ENCODE measurements around the gene ZNF845.

ZNF845 gene

DNA sequence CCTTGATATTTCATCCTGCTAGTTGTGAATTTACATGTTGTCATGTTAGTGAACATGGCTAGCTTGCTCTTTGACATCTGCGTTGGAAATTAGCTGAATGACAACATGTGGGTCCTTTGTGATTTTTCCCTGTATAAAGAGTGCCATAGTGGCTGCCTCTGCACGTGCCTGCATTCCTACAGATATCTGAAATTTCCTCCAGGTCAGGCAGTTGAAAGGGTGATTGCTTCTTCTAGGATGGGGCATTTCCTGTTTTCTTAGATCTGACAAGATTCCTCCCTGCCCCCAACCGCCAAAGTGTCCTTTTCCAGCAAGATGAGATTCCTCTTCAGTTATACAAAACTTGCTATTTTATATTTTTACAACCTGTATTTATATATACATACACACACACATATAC is 40.7 kb downstream of the ZNF845 start:
- H3K27ac Mint-ChIP-seq: no peak overlapping the region
- H3K27me3 Mint-ChIP-seq (ENCODE audit: low read depth): no peaks in the 10 kb centered on the region
- peaks cover 2% of the 10 kb centered on the region for H3K9me3 Mint-ChIP-seq
- H3K36me3 Mint-ChIP-seq (ENCODE audit: low read depth): peaks cover 66% of the 10 kb centered on the region
- TF ChIP-seq, protein P1, sequence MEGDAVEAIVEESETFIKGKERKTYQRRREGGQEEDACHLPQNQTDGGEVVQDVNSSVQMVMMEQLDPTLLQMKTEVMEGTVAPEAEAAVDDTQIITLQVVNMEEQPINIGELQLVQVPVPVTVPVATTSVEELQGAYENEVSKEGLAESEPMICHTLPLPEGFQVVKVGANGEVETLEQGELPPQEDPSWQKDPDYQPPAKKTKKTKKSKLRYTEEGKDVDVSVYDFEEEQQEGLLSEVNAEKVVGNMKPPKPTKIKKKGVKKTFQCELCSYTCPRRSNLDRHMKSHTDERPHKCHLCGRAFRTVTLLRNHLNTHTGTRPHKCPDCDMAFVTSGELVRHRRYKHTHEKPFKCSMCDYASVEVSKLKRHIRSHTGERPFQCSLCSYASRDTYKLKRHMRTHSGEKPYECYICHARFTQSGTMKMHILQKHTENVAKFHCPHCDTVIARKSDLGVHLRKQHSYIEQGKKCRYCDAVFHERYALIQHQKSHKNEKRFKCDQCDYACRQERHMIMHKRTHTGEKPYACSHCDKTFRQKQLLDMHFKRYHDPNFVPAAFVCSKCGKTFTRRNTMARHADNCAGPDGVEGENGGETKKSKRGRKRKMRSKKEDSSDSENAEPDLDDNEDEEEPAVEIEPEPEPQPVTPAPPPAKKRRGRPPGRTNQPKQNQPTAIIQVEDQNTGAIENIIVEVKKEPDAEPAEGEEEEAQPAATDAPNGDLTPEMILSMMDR (IDR thresholded peaks at IDR 0.05; ENCODE audit: unreplicated experiment in 3 of 3): no peak
- H3K4me3 Mint-ChIP-seq: no peak overlapping the region
- no peaks in the 10 kb centered on the region for H3K4me1 Mint-ChIP-seq

DNA sequence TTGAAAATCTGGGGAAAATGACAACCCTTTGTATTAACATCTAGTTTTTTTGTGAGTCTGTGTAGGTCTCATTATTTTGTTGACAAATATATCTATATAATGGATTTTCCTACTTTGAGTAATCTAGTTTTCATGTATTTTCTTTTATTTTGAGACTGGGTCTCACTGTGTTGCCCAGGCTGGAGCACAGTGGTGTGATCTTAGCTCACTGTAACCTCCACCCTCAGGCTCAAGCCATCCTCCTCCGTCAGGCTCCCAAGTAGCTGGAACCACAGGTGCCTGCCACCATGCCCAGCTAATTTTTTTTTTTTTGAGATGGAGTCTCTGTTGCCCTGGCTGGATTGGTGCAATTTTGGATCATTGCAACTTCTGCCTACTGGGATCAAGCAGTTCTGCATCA is 41.2 kb downstream of the ZNF845 start:
- no peaks in the 10 kb centered on the region for H3K27me3 Mint-ChIP-seq (ENCODE audit: low read depth)
- no peak overlapping the region for H3K27ac Mint-ChIP-seq
- TF ChIP-seq, protein P1 (IDR thresholded peaks at IDR 0.05; ENCODE audit: unreplicated experiment in 3 of 3): no peak
- H3K9me3 Mint-ChIP-seq: peaks cover 4% of the 10 kb centered on the region
- H3K4me1 Mint-ChIP-seq: no peaks in the 10 kb centered on the region
- H3K4me3 Mint-ChIP-seq: no peak overlapping the region
- peaks cover 70% of the 10 kb centered on the region for H3K36me3 Mint-ChIP-seq (ENCODE audit: low read depth)

DNA sequence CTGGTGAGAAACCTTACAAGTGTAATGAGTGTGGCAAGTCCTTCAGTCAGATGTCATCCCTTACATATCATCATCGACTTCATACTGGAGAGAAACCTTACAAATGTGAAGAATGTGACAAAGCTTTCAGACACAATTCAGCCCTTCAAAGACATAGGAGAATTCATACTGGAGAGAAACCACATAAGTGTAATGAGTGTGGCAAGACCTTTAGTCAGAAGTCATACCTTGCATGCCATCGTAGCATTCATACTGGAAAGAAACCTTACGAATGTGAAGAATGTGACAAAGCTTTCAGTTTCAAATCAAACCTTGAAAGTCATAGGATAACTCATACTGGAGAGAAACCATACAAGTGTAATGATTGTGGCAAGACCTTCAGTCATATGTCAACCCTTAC is 47.8 kb downstream of the ZNF845 start:
- Mint-ChIP-seq H3K27me3 (ENCODE audit: low read depth) (no peaks in the 10 kb centered on the region), H3K27ac (no peak overlapping the region), H3K4me1 (no peaks in the 10 kb centered on the region), H3K4me3 (no peak overlapping the region), H3K36me3 (ENCODE audit: low read depth) (peaks cover 97% of the 10 kb centered on the region), H3K9me3 (peaks cover 54% of the 10 kb centered on the region)
- TF ChIP-seq, protein P1 (IDR thresholded peaks at IDR 0.05; ENCODE audit: unreplicated experiment in 3 of 3): no peak

DNA sequence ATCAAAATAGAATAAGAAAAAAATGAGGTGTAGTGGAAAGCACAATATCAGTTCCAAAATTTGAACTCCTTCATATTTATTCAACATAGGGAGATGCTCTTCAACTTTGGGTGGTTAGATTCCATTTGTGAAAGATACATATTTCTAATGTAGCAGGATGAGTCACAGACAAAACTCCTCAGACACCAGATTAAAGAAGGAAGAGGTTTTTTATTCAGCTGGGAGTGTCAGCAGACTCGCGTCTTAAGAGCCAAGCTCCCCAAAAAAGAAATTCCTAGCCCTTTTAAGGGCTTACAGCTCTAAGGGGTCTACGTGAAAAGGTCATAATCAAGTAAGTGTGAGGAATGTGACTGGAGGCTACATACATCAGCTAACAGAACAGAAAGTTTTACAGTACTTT is 54.6 kb downstream of the ZNF845 start:
- peaks cover 39% of the 10 kb centered on the region for H3K9me3 Mint-ChIP-seq
- peaks cover 13% of the 10 kb centered on the region for H3K4me1 Mint-ChIP-seq
- H3K36me3 Mint-ChIP-seq (ENCODE audit: low read depth): peaks cover 48% of the 10 kb centered on the region
- no peaks in the 10 kb centered on the region for H3K27me3 Mint-ChIP-seq (ENCODE audit: low read depth)
- no peak overlapping the region for H3K4me3 Mint-ChIP-seq
- TF ChIP-seq, protein P1 (IDR thresholded peaks at IDR 0.05; ENCODE audit: unreplicated experiment in 3 of 3): no peak
- peak overlapping the region in 2 of 3 experiments; percentile 5 to 59 for H3K27ac Mint-ChIP-seq

DNA sequence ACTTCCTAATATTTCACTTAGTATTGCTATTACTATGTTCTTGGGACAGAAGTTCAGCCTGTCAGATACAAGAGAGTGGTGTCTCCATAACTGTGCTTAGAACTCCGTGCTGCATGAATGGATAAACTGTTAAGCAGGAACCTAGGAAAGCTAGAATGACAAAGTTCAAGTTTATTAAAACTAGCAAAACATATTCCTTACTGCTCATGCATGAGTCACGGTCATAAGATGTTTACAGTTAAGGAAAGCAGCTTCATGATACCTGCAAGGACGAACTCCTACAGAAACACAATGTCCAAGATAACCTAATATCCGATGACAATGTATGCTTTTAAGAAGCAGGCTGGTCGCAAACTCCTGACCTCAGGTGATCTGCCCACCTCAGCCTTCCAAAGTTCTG is 55.4 kb downstream of the ZNF845 start:
- Mint-ChIP-seq H3K36me3 (ENCODE audit: low read depth) (peaks cover 40% of the 10 kb centered on the region), H3K4me1 (peaks cover 13% of the 10 kb centered on the region), H3K4me3 (no peak overlapping the region), H3K27ac (peak overlapping the region in 2 of 3 experiments; percentile 86 to 94), H3K9me3 (peaks cover 33% of the 10 kb centered on the region), H3K27me3 (ENCODE audit: low read depth) (no peaks in the 10 kb centered on the region)
- TF ChIP-seq, protein P1 (IDR thresholded peaks at IDR 0.05; ENCODE audit: unreplicated experiment in 3 of 3): no peak

DNA sequence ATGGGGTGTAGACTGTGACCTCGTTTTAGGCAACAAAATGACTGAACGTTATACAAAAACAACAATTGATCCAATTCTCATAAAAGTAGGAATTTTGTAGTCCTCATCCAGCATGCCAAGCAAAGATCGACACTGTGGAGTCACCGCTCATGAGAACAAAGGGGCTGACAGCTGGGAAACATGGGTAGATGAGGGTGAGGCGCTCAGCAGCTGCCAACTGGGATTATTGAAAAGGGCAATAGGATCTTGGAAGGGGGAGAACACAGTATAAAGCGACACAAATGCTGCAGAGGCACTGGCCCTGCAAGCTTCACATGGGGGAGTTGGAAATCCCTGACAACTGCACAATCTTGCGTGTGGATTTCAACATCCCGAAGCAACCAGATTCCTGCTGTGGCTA is 56.0 kb downstream of the ZNF845 start:
- TF ChIP-seq, protein P1 (IDR thresholded peaks at IDR 0.05; ENCODE audit: unreplicated experiment in 3 of 3): no peak
- Mint-ChIP-seq H3K36me3 (ENCODE audit: low read depth) (peaks cover 34% of the 10 kb centered on the region), H3K9me3 (peaks cover 32% of the 10 kb centered on the region), H3K4me3 (peak overlapping the region in 2 of 3 experiments; percentile 49 to 76), H3K27me3 (ENCODE audit: low read depth) (no peaks in the 10 kb centered on the region), H3K4me1 (peaks cover 16% of the 10 kb centered on the region), H3K27ac (peak overlapping the region; percentile 86 to 94 (median 89))
